H9 (cell line): ENCODE results near the gene DENND1C. TPM values are rescaled to one million over a fixed set of nuclear protein-coding genes. Genes with fewer than 3 reads are reported as not detected.

Experiments used
- DNase-seq: peaks from one replicate; pipeline ENCODE4 v3.0.0-alpha.2; 2017
- H2AFZ ChIP-seq: one replicate; pipeline ENCODE4 v1.6.1; 2013; ENCODE audit warnings: mild to moderate bottlenecking, low read length, control low read depth, moderate library complexity
- H2AK5ac ChIP-seq: 2 replicates; pipeline ENCODE4 v1.6.1; 2013; ENCODE audit warnings: low read length, control low read depth, mixed read lengths; ENCODE audit not compliant: insufficient read length
- H2BK120ac ChIP-seq: one replicate; pipeline ENCODE4 v1.6.1; 2013; ENCODE audit warnings: low read depth, mild to moderate bottlenecking, low read length, control low read depth, inconsistent platforms; ENCODE audit not compliant: poor library complexity, severe bottlenecking
- H2BK12ac ChIP-seq: 2 replicates; pipeline ENCODE4 v1.6.1; 2013; ENCODE audit warnings: low read length, control low read depth, mixed read lengths, low read depth; ENCODE audit not compliant: insufficient read length
- H2BK15ac ChIP-seq: 2 replicates; pipeline ENCODE4 v1.6.1; 2013; ENCODE audit warnings: low read depth, low read length, control low read depth
- H2BK20ac ChIP-seq: one replicate; pipeline ENCODE4 v1.6.1; 2013; ENCODE audit warnings: low read depth, mild to moderate bottlenecking, low read length, control low read depth, inconsistent platforms; ENCODE audit not compliant: poor library complexity, severe bottlenecking
- H2BK5ac ChIP-seq: 2 replicates; pipeline ENCODE4 v1.6.1; 2013; ENCODE audit warnings: low read length, control low read depth, mixed read lengths; ENCODE audit not compliant: insufficient read length
- H3K14ac ChIP-seq: 2 replicates; pipeline ENCODE4 v1.6.1; 2013; ENCODE audit warnings: low read length, control low read depth; ENCODE audit not compliant: insufficient read depth
- H3K18ac ChIP-seq: 2 replicates; pipeline ENCODE4 v1.6.1; 2013; ENCODE audit warnings: low read depth, mild to moderate bottlenecking, mixed read lengths, low read length, control low read depth; ENCODE audit not compliant: insufficient read length
- H3K23ac ChIP-seq: 2 replicates; pipeline ENCODE4 v1.6.1; 2013; ENCODE audit warnings: low read length, control low read depth, mixed read lengths, low read depth; ENCODE audit not compliant: insufficient read length
- H3K23me2 ChIP-seq: 2 replicates; pipeline ENCODE4 v1.6.1; 2013; ENCODE audit warnings: low read depth, mild to moderate bottlenecking, mixed read lengths, low read length, control low read depth; ENCODE audit not compliant: insufficient read length, poor library complexity, severe bottlenecking
- H3K27ac ChIP-seq: 2 replicates; pipeline ENCODE4 v1.5.1; 2013; ENCODE audit warnings: low read length, control low read depth, mixed read lengths, low read depth; ENCODE audit not compliant: insufficient read length
- H3K27me3 ChIP-seq: 2 replicates; pipeline ENCODE4 v1.6.1; 2013; ENCODE audit warnings: low read length, control low read depth, inconsistent platforms; ENCODE audit not compliant: insufficient read depth
- H3K4ac ChIP-seq: 2 replicates; pipeline ENCODE4 v1.6.1; 2013; ENCODE audit warnings: low read depth, mild to moderate bottlenecking, control low read depth, inconsistent platforms, low read length, moderate library complexity
- H3K4me1 ChIP-seq: 2 replicates; pipeline ENCODE4 v1.6.1; 2013; ENCODE audit warnings: low read length, control low read depth, inconsistent platforms; ENCODE audit not compliant: insufficient read depth
- H3K4me2 ChIP-seq: 2 replicates; pipeline ENCODE4 v1.6.1; 2013; ENCODE audit warnings: low read length, control low read depth, mixed read lengths; ENCODE audit not compliant: insufficient read length, insufficient read depth
- H3K56ac ChIP-seq: 2 replicates; pipeline ENCODE4 v1.6.1; 2013; ENCODE audit warnings: low read depth, mild to moderate bottlenecking, mixed read lengths, low read length, control low read depth; ENCODE audit not compliant: insufficient read length
- H3K79me1 ChIP-seq: 2 replicates; pipeline ENCODE4 v1.6.1; 2013; ENCODE audit warnings: low read depth, mild to moderate bottlenecking, moderate library complexity, low read length, control low read depth, inconsistent platforms; ENCODE audit not compliant: insufficient read depth, poor library complexity, severe bottlenecking
- H3K79me2 ChIP-seq: 2 replicates; pipeline ENCODE4 v1.6.1; 2013; ENCODE audit warnings: low read length, control low read depth, inconsistent platforms; ENCODE audit not compliant: insufficient read depth
- H3K9ac ChIP-seq: 2 replicates; pipeline ENCODE4 v1.6.1; 2013; ENCODE audit warnings: low read length, control low read depth, mixed read lengths; ENCODE audit not compliant: insufficient read length; ENCODE audit errors: extremely low read depth
- H3K9me3 ChIP-seq: one replicate; pipeline ENCODE4 v1.6.1; 2013; ENCODE audit warnings: low read depth, low read length, inconsistent platforms; ENCODE audit not compliant: control insufficient read depth
- H3T11ph ChIP-seq: one replicate; pipeline ENCODE4 v1.6.1; 2013; ENCODE audit warnings: mild to moderate bottlenecking, low read length, control low read depth, inconsistent platforms
- H4K20me1 ChIP-seq: one replicate; pipeline ENCODE4 v1.6.1; 2013; ENCODE audit not compliant: control insufficient read depth, insufficient read length, insufficient read depth
- H4K5ac ChIP-seq: 2 replicates; pipeline ENCODE4 v1.6.1; 2013; ENCODE audit warnings: low read depth, mild to moderate bottlenecking, mixed read lengths, low read length, control low read depth; ENCODE audit not compliant: insufficient read length
- H4K8ac ChIP-seq: replicated peaks from 2 replicates; pipeline ENCODE4 v1.6.1; 2013; ENCODE audit warnings: low read length, control low read depth, mixed read lengths, low read depth; ENCODE audit not compliant: insufficient read length
- H4K91ac ChIP-seq: 2 replicates; pipeline ENCODE4 v1.6.1; 2013; ENCODE audit warnings: low read depth, mild to moderate bottlenecking, moderate library complexity, mixed read lengths, low read length, control low read depth; ENCODE audit not compliant: insufficient read length
- H3K27ac Mint-ChIP-seq, 3 experiments: 2 replicates in 2 of 3; 3 replicates in 1 of 3; pipeline ENCODE4 v1.8.0; 2020 to 2021; ENCODE audit warnings: mixed read lengths in 3 of 3, mild to moderate bottlenecking in 1 of 3, moderate library complexity in 1 of 3
- H3K27me3 Mint-ChIP-seq: 2 replicates; pipeline ENCODE4 v1.8.0; 2021; ENCODE audit warnings: low read depth, mild to moderate bottlenecking, moderate library complexity, mixed read lengths
- H3K36me3 Mint-ChIP-seq, 3 experiments: 2 replicates in 2 of 3; 3 replicates in 1 of 3; pipeline ENCODE4 v1.8.0; 2020 to 2021; ENCODE audit warnings: low read depth in 3 of 3, mixed read lengths in 3 of 3; ENCODE audit not compliant: insufficient read depth in 1 of 3
- H3K4me1 Mint-ChIP-seq, 2 experiments: 2 replicates each; pipeline ENCODE4 v1.8.0; 2020; ENCODE audit warnings: mixed read lengths in 2 of 2
- H3K4me3 Mint-ChIP-seq, 2 experiments: 2 replicates in 1 of 2; 3 replicates in 1 of 2; pipeline ENCODE4 v1.8.0; 2020 to 2021; ENCODE audit warnings: mild to moderate bottlenecking in 2 of 2, mixed read lengths in 2 of 2, moderate library complexity in 1 of 2
- H3K9me3 Mint-ChIP-seq, 2 experiments: 2 replicates in 1 of 2; 3 replicates in 1 of 2; pipeline ENCODE4 v1.8.0; 2020; ENCODE audit warnings: mild to moderate bottlenecking in 2 of 2, mixed read lengths in 2 of 2, moderate library complexity in 1 of 2
- WGBS: extraction: QIAGEN DNeasy Blood & Tissue Kit; methylation state at CpG from one replicate; pipeline ENCODE4 v1.1.7; 2013; ENCODE audit warnings: missing lambda C conversion rate, low lambda C conversion rate, mixed read lengths; ENCODE audit not compliant: insufficient read length; ENCODE audit errors: extremely low coverage; 5-methylcytosine and 5-hydroxymethylcytosine counted together
- total RNA-seq: library from RNA; stranded (reverse); gene quantifications from 2 replicates; pipeline ENCODE4 v1.2.1, GENCODE V29; 2021
- TF ChIP-seq, protein P1 (sequence below): fragments of 200-600 bp; sonication (generic); conservative IDR thresholded peaks from 3 replicates; pipeline ENCODE4 v1.8.0; 2021; ENCODE audit warnings: antibody characterized with exemption, mild to moderate bottlenecking

DENND1C gene
- total RNA-seq, 1 experiment from 2014 or later = 2.4 TPM

DNA sequence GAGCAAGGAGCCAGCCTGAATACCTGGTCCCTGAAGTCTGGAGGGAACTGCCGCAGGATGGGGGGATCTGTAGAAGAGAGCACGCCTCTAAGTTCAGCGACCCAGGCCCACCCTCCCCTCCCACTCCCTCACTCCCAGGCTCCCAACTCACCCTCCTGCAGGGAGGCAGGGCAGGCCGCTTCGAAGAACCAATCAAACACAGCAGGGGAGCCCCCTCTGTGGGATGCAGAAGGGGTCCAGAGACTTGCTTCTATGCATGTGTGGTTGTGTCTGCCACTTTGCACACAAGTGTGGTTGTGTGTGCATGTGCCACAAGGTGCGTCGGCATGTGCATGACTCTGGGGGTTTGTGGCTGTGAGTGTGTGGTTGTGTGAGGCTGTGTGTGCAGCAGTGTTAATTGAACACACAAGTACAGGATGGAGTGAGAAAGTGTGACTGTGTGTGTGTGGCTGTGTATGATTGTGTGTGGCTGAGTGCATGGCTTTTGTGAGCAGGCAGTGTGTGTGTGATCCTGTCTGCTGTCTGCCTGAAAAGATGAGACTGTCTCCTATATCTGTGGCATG, 1.7 kb downstream of the DENND1C start:
- Histone ChIP-seq H3K79me1 (no peaks in the 10 kb centered on the region), H3K23ac (no peak overlapping the region), H3T11ph (no peak overlapping the region), H3K27ac (no peak overlapping the region), H3K14ac (no peak overlapping the region), H3K9ac (no peak overlapping the region), H2BK5ac (no peak overlapping the region), H3K4ac (no peak overlapping the region), H2BK20ac (no peak overlapping the region), H2AFZ (no peak overlapping the region), H3K4me2 (no peak overlapping the region), H3K18ac (no peak overlapping the region), H3K23me2 (peaks cover 13% of the 10 kb centered on the region), H4K8ac (no peak overlapping the region), H2AK5ac (no peak overlapping the region), H4K5ac (no peak overlapping the region), H3K9me3 (no peaks in the 10 kb centered on the region), H3K27me3 (no peaks in the 10 kb centered on the region; the same call in 1 of the 2 replicates), H4K20me1 (no peaks in the 10 kb centered on the region), H4K91ac (no peak overlapping the region), H3K56ac (no peak overlapping the region), H2BK12ac (no peak overlapping the region), H2BK15ac (no peak overlapping the region), H3K4me1 (no peaks in the 10 kb centered on the region), H3K79me2 (no peaks in the 10 kb centered on the region), H2BK120ac (no peak overlapping the region)
- TF ChIP-seq, protein P1, sequence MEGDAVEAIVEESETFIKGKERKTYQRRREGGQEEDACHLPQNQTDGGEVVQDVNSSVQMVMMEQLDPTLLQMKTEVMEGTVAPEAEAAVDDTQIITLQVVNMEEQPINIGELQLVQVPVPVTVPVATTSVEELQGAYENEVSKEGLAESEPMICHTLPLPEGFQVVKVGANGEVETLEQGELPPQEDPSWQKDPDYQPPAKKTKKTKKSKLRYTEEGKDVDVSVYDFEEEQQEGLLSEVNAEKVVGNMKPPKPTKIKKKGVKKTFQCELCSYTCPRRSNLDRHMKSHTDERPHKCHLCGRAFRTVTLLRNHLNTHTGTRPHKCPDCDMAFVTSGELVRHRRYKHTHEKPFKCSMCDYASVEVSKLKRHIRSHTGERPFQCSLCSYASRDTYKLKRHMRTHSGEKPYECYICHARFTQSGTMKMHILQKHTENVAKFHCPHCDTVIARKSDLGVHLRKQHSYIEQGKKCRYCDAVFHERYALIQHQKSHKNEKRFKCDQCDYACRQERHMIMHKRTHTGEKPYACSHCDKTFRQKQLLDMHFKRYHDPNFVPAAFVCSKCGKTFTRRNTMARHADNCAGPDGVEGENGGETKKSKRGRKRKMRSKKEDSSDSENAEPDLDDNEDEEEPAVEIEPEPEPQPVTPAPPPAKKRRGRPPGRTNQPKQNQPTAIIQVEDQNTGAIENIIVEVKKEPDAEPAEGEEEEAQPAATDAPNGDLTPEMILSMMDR = no peak
- Mint-ChIP-seq H3K4me1 (peaks cover 9 to 15% of the 10 kb centered on the region in 2 experiments), H3K4me3 (no peak overlapping the region), H3K9me3 (no peaks in the 10 kb centered on the region), H3K36me3 (no peaks in the 10 kb centered on the region), H3K27me3 (peaks cover 13% of the 10 kb centered on the region), H3K27ac (no peak overlapping the region)
- DNase-seq = no peak
- WGBS = no CpG with 5 or more reads among the region's 7 CpGs
